Measurements from ENCODE around the gene EIF2D. TPM values are rescaled to one million over a fixed set of nuclear protein-coding genes. Genes with fewer than 3 reads are reported as not detected.
"Not testable (repeated sequence)": the region's sequence is repeated elsewhere in the genome, so short reads cannot be mapped to it uniquely, and the experiment has no call there.

Gene EIF2D
- total RNA-seq, 1 donor from 2014 or later = 39.8 TPM

DNA sequence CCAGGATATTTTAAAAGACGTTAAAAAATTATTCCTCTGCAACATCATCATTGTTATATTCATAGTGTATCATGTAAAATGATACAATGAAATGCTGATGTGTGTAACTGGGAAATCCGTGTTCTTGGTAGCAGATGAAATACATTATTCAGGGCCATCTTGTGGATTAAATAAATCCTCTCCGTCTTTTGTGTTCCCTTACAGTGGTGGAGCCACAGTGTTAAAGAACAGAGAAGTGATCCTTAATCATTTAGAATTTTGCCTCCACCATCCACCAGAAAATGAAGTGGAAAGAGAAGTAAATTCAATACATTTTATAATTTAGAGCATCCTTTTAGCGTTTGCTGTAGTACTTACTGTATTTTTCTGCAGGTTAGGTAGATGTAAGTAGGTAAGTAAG is 24.4 kb upstream of the EIF2D start:
- no peak for DNase-seq (ENCODE audit: extremely low read depth, low read depth, low spot score)

DNA sequence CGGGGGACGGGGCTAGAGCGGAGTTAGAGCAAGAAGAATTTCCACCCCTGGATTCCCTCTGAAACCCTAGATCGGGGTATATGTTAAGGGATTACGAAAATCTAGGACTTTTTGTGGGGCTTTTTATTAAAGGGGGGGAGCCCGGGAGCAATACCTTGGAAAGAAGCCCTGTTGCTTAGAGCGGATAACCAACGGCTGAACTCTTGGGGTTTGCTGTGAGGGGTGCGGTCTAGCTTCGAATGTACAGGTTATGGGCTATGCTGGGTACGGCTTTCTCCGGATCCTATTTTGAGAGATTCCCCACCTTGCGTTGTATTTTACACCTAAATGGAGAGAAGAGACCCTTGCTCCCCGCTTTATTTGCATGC is 23.7 kb upstream of the EIF2D start:
- no peak for DNase-seq (ENCODE audit: extremely low read depth, low read depth, low spot score)

DNA sequence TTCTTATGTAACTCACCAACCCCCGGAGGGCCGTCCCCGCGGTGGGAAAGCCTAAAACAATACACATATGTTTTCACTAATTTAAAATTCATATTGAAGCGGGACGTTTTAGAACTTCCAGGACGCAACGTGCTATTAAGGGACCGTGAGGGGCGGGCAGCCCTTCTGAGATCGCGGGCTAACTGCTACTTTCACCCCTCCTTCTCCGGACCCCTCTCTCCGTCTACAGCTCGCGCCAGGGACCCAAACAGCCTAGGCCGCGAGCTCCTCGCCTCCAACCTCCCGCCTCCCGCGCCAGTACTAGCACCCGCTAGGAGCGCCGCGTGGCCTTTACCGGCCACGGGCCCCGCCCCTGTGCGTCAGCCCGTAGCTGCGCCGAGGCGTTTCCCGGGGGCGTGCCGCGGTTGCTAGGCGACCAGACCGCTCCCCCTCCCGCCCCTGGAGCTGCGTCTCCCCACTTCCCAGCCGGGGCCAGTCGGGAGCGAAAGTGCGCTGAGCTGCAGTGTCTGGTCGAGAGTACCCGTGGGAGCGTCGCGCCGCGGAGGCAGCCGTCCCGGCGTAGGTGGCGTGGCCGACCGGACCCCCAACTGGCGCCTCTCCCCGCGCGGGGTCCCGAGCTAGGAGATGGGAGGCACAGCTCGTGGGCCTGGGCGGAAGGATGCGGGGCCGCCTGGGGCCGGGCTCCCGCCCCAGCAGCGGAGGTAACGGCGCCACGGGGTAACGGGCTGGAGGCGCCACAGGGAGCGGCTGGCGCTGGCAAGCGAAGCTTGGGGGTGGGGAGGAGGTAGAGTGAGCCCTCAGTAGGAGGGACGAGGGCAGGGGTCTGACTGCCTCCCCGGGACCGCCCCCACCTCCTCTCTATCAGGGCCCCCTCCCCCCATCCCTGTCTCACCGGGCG is 23.1 kb upstream of the EIF2D start, which contains the start of gene DYRK3:
DYRK3 (plus strand) TSS at position 457 of the 898 bp plus-strand sequence; CDS start at position 625, 168 bp downstream.
- no peak for DNase-seq (ENCODE audit: extremely low read depth, low read depth, low spot score)

DNA sequence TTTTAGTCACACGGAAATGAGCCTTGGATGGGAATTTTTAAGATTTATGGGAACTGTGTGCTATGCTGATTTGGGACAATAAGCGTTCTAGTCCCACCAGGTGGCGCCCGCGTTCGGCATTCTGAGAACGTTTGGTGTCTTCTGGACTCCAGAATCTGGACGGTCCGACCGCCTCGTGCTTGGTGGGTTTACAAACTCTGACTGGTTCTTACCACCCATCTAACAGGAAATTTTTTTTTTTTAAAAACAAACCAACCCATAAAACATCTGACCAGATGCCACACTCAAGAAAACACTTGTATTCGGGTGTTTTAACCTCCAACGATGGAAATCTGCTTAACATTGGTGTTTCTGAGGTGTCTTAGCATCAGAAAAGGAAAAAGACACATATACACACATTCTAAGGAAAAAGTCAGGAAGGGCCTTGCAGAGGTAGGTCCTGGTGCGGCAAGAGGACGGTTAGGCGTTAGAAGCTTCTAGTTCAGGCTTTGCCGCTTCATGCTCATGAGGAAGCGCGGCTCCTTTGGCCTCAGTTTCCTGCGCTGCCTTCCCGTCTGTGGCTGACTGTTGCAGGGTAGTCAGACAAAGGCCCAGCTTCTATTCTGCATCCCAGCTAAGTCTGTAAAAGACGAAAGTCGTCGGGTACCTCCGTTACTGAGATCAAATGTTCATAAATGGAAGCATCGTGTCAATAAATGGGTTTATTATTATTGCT is 22.3 kb upstream of the EIF2D start:
- no peak for DNase-seq (ENCODE audit: extremely low read depth, low read depth, low spot score)

DNA sequence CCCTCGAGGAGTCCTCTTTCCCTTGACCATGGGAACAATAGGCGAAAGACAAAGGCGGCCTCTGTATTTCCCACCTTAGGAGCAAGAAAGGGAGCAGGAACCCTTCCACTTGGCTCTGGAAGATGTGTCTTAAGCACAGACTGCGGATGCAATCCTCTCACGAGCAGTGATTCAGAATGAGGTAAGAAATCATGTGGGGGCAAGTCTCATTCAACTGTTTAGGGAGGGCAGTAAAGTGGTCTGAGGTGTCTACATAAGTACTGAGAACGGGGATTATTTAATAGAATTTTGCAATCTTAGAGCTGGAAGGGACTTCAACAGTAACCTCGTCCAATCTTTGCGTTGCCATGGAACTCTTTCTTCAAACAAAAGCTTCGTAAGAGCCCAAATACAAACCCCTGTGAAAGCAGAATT is 21.4 kb upstream of the EIF2D start:
- DNase-seq (ENCODE audit: extremely low read depth, low read depth, low spot score) = no peak

DNA sequence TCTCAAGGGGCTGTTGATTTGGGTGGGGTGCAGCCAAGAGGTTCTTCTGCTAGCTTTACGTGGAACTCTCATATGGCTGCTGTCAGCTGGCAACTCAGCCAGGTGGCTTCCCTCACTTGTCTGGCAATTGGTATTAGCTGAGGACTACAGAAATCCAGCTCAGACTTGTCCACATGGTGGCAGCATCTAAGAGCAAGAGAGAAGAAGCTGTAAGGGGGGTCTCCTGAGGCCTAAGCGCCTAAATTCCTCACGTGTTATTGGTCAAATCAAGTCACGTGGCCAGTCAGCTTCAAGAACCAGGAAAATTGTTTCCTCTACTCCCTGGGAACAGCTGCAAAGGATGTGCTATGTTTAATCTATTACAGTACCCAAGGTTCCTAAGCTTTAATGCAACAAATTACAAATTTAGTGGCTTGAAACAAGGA is 18.8 kb upstream of the EIF2D start:
- DNase-seq (ENCODE audit: extremely low read depth, low read depth, low spot score) = no peak

DNA sequence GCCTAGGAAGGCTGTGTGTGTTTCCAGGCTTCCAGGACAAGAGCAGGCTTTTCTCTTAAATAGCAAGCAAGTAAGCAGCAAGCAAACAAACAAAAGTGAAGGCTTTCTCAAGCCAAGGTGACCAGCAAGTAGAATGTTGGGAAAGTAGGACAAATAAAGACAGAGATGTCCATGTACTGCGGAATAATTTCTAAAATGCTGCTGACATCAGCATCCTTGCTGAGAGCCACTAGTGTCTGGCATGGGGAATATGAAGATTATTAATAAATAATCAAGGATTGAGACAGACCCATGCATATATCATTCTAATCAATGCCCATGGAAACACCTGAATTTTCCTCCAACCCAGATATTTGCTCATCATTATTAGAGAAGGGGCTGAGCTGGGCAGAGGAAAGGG is 16.7 kb upstream of the EIF2D start:
- DNase-seq (ENCODE audit: extremely low read depth, low read depth, low spot score) = no peak

DNA sequence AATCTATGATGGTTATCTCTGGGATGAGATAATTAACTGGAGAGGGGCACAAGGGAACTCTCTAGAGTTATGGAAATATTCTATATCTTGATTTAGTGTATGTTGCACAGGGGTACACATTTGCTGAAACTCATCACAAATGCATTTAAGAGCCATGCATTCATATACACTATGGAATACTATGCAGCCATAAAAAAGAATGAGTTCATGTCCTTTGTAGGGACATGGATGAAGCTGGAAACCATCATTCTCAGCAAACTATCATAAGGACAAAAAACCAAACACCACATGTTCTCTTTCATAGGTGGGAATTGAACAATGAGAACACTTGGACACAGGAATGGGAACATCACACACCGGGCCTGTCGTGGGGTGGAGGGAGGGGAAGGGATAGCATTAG is 14.1 kb upstream of the EIF2D start:
- not testable (repeated sequence) for DNase-seq (ENCODE audit: extremely low read depth, low read depth, low spot score)

DNA sequence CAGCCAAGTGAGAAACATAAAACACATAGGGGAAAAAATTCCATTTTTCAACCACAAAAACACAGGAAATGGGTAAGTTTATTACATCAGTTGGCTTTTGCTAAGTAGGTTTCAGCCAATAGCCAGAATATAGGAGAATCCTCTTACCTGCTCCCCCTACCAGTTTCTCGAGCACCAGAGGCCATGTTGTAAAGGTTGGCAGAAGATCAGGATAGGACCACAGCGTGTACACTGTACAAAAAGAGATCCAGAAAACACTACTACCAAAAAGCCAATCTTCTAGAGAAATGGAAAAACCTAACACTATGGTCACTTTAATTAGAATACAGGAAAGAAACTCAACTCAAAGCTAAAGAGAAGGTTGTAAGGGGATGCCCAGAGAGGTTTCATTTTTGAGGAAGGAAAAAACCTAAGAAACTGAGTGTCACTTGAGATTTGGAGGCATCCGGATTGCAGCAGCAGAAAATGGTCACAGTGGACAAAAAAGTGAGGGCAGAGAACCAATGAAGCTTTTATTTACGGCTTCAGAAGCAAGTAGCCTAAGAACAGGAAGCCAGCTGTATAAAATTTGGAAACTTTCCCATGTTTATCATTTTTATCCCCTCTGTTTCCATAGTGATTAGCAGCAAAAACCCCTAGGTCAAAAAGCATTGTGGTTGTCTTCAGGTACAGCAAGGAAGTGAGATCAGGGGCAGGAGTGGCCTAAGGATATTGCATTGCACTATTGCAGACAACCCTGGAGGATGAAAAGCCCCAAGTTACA is 2.9 kb downstream of the EIF2D start:
- DNase-seq (ENCODE audit: extremely low read depth, low read depth, low spot score) = no peak

DNA sequence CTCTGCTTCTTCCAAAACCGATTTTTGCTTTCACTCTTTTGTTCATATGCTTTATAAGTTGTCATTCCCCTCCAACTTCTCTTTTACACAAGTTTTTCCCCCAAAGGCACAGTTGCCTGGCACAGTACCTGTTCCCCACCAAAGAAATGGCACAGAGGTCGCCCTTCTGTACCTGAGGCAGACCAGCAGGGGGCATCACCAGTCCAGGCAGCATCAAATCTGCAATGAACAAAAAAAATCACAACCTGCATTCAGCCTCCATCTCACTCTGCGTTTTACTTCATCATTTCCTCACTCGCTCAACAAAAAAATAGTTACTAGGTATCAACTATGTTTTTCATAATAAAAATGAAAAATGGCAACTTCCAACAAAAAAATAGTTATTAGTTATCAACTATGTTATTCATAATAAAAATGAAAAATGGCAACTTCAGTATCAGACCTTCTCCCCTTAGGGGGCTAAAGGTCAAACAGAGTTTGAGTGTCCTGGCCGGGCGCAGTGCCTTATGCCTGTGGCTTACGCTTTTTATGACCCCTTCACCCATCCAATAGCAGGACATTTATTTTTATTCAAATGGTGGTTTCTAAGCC is 4.1 kb downstream of the EIF2D start:
- no peak for DNase-seq (ENCODE audit: extremely low read depth, low read depth, low spot score)

DNA sequence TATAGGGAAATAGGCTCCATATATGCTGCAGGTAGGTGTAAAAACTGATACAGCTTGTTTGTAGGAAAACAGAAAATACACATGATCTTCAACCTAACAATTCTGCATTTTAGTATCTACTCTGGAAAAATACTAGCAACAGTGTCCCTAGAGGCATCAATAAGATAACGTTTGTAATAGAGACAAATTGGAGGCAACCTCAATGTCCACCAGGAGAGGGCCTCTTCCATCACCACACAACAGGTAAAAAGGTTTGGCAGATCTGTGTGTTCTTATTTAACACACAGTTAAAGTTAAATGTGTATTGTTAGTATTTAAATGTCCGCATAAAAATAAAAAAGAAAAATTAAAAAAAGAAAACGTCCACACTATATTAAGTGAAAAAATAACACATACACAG is 5.4 kb downstream of the EIF2D start:
- no peak for DNase-seq (ENCODE audit: extremely low read depth, low read depth, low spot score)

DNA sequence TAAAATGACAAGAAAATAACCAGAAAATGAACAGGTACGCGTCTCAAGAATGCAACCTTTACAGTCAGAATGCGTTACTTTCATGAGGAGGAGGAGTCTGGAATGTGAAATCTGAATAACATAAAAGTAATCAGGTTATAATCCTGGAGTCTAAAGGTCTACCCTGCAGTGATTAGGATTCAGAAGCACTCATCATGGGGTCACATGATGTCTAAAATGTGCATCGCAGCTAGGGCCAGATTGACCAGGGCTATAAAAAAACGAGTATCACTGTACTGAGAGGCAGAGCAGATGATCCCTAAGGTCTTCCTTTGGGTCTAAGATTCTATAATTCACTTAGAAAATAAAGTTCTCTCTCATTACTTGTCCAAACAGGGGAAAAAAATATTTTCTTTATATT is 7.4 kb downstream of the EIF2D start:
- no peak for DNase-seq (ENCODE audit: extremely low read depth, low read depth, low spot score)

DNA sequence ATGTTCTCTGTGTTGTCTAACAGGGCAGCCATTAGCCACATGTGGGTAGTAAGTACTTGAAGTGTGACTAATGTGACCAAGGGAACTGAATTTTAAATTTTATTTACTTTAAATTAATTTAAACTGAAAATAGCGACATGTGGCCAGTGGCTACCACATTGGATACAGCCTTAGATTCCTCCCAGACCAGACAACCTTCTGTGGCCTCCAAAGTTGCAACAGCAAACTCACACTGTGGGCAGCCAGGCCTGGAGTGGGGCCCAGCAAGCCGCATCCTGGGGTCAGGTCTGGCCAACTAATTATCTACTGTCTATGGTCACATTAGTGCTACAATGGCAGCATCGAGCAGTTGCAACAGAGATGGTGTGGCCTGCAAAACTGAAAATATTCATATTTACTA is 11.7 kb downstream of the EIF2D start:
- DNase-seq (ENCODE audit: extremely low read depth, low read depth, low spot score) = no peak

DNA sequence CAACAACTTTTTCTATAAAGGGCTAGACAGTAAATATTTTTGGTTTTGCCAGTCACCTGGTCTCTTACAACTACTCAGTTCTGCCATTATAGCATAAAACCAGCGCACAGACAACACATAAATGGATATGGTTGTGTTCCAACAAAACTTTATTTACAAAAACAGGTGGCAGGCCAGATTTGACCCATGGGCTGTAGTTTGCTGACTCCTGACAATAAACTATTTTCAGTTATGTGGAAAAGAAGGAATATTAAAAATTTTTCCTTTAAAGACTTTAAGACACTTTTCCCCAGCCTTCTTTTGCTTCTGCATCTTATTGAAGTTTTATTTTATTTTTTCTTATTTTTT is 16.0 kb downstream of the EIF2D start:
- DNase-seq (ENCODE audit: extremely low read depth, low read depth, low spot score) = no peak

DNA sequence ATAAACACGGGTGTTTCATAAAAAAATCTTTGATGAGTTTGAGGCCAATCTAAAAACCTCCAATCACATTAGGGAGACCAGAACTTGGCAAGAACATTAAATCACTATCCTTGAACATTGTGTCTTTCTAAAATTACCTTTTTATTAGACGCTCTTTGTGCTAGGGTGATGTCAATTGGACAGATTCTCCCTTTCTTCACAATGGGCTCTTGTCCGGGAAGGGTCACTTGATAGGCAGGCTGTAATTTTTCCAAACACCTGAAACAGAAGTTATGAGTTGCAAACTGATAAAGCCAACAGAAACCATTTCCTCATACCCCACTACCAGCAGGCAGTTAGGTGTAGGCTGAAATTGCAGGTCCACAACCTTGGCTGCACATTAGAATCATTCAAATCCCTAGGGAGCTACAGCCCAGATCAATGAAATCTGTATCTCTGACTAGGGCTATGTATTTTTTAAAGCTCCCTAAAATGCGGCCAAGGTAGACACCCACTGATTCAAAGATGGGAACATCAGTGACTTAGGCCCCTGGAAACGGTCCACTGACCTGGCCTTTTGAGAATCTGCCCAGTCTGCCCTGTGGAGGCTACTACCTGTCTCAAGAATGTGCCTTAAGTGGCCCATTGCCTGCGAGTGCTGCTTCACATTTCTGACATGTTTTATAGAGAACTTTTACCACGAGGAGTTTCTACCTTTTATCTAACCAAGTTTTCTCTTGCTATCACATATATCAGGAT is 16.5 kb downstream of the EIF2D start:
- DNase-seq (ENCODE audit: extremely low read depth, low read depth, low spot score) = no peak

DNA sequence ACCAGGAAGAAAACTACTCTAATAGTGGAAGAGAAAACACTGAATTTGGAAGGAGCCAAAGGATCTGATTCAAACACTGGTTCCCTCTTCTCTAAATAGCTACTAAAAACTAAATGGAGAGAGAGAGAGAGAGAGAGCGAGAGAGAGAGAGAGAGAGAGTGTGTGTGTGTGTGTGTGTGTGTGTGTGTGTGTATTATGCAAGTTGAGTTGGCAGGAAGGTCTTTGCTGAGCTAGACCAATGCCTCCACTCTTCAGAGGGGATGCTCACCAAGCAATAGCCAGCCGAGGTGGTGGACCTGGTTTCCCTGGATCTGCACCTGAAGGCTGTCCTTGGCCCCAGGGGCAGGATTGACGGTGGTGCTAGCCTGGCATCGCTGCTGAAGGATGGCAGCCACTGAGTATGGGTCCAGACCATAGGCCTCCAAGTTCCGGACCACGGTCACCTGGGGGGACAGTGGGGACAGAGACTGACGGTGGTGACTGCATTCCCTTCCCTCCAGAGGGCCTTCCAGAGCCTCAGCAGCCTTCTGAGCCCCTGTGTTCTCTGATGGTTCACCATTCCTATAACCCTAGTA is 18.8 kb downstream of the EIF2D start:
- no peak for DNase-seq (ENCODE audit: extremely low read depth, low read depth, low spot score)

DNA sequence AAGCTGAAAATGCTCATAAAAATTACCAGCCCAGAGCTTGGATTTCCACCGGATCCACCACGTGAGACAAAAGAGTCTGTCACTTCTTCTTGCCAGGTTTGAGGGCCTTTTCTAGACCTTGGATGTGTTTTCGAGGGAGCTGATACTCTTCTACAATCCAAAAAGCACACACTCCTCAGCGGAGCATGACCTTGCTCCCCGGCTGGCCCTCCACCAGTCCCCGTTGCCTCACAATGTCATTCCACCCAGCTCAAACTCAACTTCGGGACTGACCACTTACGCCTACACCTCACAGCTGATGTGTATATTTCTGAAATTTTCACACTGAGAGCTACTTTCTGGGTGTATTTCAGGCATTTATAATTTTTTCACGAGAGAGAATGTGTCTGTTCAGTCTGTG is 20.6 kb downstream of the EIF2D start:
- DNase-seq (ENCODE audit: extremely low read depth, low read depth, low spot score) = no peak

DNA sequence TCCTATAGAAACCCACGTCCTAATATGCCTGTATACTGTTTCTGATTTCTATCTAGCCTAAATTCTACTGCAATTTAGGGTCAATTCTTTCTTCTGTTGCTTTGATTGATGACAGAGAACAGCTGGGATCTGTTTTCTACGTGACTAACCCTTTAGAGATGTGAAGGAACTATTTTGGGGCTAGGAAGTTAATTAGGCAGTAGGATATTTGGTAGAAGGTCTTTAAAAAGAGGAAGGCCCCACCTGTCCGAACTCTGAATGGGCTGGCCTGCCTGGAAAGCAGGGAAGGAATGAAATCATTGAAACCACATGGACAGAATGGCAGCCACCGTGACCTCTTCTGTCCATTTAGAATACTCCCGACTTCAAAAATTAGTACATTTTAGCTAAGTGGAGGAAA is 21.0 kb downstream of the EIF2D start:
- DNase-seq (ENCODE audit: extremely low read depth, low read depth, low spot score) = no peak

DNA sequence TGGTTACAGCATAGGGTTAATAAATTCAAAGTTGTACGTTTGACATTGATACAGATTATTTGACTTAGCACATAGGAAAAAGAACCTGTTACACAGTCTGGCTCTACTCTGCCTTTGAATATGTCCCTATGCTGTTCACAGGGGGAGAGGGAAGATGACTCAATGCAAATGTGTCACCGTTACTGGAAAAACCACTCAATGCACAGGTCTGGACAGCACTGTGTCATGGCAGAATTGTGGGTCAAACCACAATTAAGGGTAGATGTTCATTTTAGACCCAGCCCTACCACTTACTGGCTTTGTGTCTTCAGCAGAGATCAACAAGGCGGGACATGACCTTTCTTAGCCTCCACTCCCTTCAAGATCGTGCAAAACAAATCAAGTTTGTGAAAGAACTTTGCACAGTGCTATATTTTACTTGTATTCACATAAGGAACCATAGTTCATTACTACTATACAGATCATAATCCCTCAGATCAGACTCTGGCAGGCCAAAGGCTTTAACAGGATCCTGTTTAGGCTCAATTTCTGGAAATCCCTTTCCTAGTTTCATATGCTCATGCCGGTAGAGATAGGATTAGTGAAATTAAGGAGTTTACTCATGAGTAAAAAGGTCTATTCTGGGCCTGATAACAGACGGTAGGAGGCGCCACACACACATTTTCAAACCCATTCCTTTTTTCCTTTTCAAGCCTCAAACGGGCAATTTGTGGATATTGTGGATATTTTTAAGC is 22.1 kb downstream of the EIF2D start:
- no peak for DNase-seq (ENCODE audit: extremely low read depth, low read depth, low spot score)

Measured in glomerular endothelial cell (primary cell).